Immature natural killer cell (primary cell): ENCODE measurements around the gene THOC2. TPM values are rescaled to one million over a fixed set of nuclear protein-coding genes. Genes with fewer than 3 reads are reported as not detected.
"Not testable (repeated sequence)": the region's sequence is repeated elsewhere in the genome, so short reads cannot be mapped to it uniquely, and the experiment has no call there.

ENCODE experiments used
- DNase-seq, 3 donors: peaks; one replicate each; pipeline ENCODE4 v3.0.0; 2022; ENCODE audit warnings: mixed read lengths in 1 of 3
- H3K27ac Mint-ChIP-seq, 6 donors: one replicate each; pipeline ENCODE4 v1.8.0; 2020; ENCODE audit warnings: mixed read lengths in 6 of 6, mild to moderate bottlenecking in 5 of 6, inconsistent platforms in 4 of 6, moderate library complexity in 3 of 6
- H3K27me3 Mint-ChIP-seq, 3 donors: one replicate each; pipeline ENCODE4 v1.8.0; 2020 to 2021; ENCODE audit warnings: low read depth in 3 of 3, mild to moderate bottlenecking in 3 of 3, mixed read lengths in 3 of 3, moderate library complexity in 3 of 3, inconsistent platforms in 1 of 3
- H3K36me3 Mint-ChIP-seq, 3 donors: one replicate each; pipeline ENCODE4 v1.8.0; 2020; ENCODE audit warnings: mixed read lengths in 3 of 3, inconsistent platforms in 2 of 3, mild to moderate bottlenecking in 2 of 3
- H3K4me1 Mint-ChIP-seq, 2 donors: one replicate each; pipeline ENCODE4 v1.8.0; 2020; ENCODE audit warnings: inconsistent platforms in 2 of 2, mild to moderate bottlenecking in 2 of 2, mixed read lengths in 2 of 2, moderate library complexity in 1 of 2
- H3K4me3 Mint-ChIP-seq, 5 donors: one replicate each; pipeline ENCODE4 v1.8.0; 2020; ENCODE audit warnings: mild to moderate bottlenecking in 5 of 5, mixed read lengths in 5 of 5, inconsistent platforms in 3 of 5, moderate library complexity in 3 of 5
- H3K9me3 Mint-ChIP-seq, 6 donors: one replicate each; pipeline ENCODE4 v1.8.0; 2020; ENCODE audit warnings: mild to moderate bottlenecking in 6 of 6, mixed read lengths in 6 of 6, inconsistent platforms in 4 of 6, moderate library complexity in 3 of 6
- polyA plus RNA-seq, 3 donors: library from polyadenylated mRNA; unstranded; fragments of 300-500 nt; fragmentation: Illumina TruSeq; gene quantifications; one replicate each; pipeline ENCODE4 v1.2.3, GENCODE V29; 2021

Gene THOC2
- polyA plus RNA-seq, 3 donors from 2014 or later, result 20.6 to 39.0 (median 22.2) TPM

DNA sequence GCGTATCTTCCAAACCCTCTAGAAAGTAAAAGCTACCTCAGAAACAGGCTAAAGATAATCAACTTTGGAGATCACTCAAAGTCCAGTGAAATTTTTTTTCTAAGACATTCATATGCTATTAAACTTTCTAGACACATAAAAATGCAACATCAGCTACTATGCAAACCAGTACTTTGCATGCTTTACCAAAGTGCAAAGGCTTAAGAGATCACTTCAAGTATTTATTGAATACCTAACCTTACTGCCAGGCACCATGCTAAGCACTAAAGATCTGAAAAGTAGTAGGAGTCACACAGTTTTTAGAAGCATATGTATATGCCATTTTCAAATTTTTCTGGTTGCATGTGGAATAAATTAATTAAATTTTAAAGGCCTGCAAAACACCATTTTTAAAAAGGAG lies 115.8 kb downstream of the THOC2 start:
- Mint-ChIP-seq H3K4me3 (no peak overlapping the region), H3K4me1 (no peaks in the 10 kb centered on the region), H3K9me3 (no peaks in the 10 kb centered on the region), H3K27ac (no peak overlapping the region), H3K36me3 (peaks cover 0 to 4% (median 3%) of the 10 kb centered on the region in 3 donors), H3K27me3 (peaks cover 0 to 2% (median 0%) of the 10 kb centered on the region in 3 donors)
- DNase-seq, result no peak

DNA sequence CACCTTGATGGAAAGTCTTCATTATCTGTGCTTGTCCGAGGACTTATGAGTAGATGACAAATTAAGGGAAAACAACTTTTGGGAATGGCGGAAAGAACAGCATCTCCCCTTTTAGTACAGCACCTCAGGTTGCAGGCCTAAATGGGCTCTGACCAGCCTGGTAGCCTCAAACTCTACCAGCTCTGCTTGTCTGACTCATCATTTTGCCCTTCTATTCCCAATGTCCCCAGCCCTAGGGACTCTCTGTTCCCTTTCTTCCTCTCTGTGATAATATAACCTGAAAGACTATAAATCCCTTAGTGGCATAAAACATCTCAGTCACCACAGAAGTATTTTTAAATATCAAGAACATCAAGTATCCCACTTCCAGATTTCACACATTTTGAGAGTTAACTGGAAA lies 121.9 kb downstream of the THOC2 start:
- no peaks in the 10 kb centered on the region for H3K27me3 Mint-ChIP-seq
- H3K27ac Mint-ChIP-seq, result no peak overlapping the region
- no peak overlapping the region for H3K4me3 Mint-ChIP-seq
- H3K36me3 Mint-ChIP-seq, result peaks cover 0 to 13% (median 10%) of the 10 kb centered on the region in 3 donors
- no peaks in the 10 kb centered on the region for H3K9me3 Mint-ChIP-seq
- H3K4me1 Mint-ChIP-seq, result no peaks in the 10 kb centered on the region
- no peak for DNase-seq

DNA sequence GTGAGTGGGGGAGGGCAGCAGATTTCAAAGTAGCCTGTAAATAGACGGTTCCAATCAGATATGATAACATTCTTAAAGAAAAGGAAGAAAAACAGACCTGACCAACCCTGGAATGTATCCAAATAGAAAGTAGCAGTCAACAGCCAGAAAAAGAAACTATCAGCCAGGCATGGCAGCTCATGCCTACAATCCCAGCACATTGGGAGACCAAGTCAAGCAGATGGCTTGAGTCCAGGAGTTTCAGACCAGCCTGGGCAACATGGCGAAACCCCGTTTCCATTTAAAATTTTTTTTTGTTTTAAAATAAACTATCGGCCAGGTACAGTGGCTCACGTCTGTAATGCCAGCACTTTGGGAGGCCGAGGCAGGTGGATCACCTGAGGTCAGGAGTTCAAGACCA lies 125.0 kb downstream of the THOC2 start:
- H3K27ac Mint-ChIP-seq, result no peak overlapping the region
- H3K4me1 Mint-ChIP-seq, result no peaks in the 10 kb centered on the region
- no peaks in the 10 kb centered on the region for H3K9me3 Mint-ChIP-seq
- H3K36me3 Mint-ChIP-seq, result peaks cover 10 to 21% (median 10%) of the 10 kb centered on the region in 3 donors
- H3K4me3 Mint-ChIP-seq, result no peak overlapping the region
- H3K27me3 Mint-ChIP-seq, result peaks cover 0 to 7% (median 2%) of the 10 kb centered on the region in 3 donors
- DNase-seq, result no peak

DNA sequence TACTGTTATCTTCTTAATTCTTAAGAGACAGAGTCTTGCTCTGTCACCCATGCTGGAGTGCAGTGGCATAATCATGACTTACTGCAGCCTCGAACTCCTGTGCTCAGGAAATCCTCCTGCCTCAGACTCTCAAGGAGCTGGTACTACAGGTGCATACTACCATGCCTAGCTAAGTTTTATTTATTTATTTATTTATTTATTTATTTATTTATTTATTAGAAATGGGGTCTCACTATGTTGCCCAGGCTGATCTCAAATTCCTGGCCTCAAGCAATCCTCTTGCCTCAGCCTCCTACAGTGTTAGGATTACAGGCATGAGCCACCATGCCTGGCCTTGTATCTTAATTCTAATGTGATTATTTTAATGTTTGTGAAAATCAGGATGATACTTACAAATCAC lies 125.6 kb downstream of the THOC2 start:
- H3K36me3 Mint-ChIP-seq, result peaks cover 12 to 19% (median 12%) of the 10 kb centered on the region in 3 donors
- no peak overlapping the region for H3K4me3 Mint-ChIP-seq
- no peaks in the 10 kb centered on the region for H3K4me1 Mint-ChIP-seq
- H3K27ac Mint-ChIP-seq, result no peak overlapping the region
- peaks cover 0 to under 1% (median 0%) of the 10 kb centered on the region in 6 donors for H3K9me3 Mint-ChIP-seq
- H3K27me3 Mint-ChIP-seq, result peaks cover 0 to 7% (median 2%) of the 10 kb centered on the region in 3 donors
- no peak for DNase-seq

DNA sequence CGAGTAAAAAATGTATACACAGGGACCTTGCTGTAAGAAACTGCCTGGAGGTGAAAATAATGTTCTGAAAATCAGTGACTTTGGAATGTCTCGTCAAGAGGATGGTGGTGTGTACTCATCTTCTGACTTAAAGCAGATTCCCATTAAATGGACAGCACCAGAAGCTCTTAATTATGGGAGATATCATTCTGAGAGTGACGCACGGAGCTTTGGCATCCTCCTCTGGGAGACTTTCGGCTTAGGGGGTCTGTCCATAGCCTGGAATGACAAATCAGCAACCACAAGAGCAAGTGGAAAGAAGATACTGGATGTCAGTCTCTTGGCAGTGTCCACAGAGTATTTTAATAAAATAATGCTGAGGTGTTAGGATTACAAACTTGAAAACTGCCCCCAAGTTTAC lies 129.4 kb downstream of the THOC2 start:
- Mint-ChIP-seq H3K4me3 (no peak overlapping the region), H3K4me1 (no peaks in the 10 kb centered on the region), H3K9me3 (peaks cover 0 to 1% (median 0%) of the 10 kb centered on the region in 6 donors)

DNA sequence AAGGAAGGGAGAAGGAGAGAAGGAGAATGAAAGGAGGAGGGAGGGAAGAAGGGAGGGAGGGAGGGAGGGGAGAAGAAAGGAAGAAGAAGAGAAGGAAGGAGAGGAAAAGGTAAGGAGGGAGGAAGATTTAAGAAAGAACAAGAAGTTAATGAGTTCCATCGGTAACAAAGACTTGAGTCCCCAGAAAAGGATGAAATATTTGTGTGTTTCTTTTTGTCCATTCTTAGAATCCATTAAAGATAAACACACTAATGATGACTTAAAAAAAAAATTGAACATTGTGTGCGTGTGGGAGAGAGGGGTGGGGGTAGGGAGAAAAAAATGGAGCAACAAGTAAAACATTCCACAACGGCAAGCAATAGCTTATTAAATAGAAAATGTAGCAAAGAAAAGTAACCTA lies 131.4 kb downstream of the THOC2 start:
- Mint-ChIP-seq H3K4me1 (no peaks in the 10 kb centered on the region), H3K4me3 (no peak overlapping the region), H3K27me3 (peaks cover 0 to 8% (median 6%) of the 10 kb centered on the region in 3 donors), H3K36me3 (peaks cover 6 to 14% (median 10%) of the 10 kb centered on the region in 3 donors), H3K9me3 (peaks cover 0 to 1% (median 0%) of the 10 kb centered on the region in 6 donors), H3K27ac (no peak overlapping the region)
- DNase-seq, result no peak

More for the DNA sequence above, 129.4 kb downstream of the THOC2 start:
- peaks cover 10 to 14% (median 10%) of the 10 kb centered on the region in 3 donors for H3K36me3 Mint-ChIP-seq
- H3K27ac Mint-ChIP-seq, result no peak overlapping the region
- peaks cover 0 to 8% (median 2%) of the 10 kb centered on the region in 3 donors for H3K27me3 Mint-ChIP-seq
- no peak for DNase-seq

DNA sequence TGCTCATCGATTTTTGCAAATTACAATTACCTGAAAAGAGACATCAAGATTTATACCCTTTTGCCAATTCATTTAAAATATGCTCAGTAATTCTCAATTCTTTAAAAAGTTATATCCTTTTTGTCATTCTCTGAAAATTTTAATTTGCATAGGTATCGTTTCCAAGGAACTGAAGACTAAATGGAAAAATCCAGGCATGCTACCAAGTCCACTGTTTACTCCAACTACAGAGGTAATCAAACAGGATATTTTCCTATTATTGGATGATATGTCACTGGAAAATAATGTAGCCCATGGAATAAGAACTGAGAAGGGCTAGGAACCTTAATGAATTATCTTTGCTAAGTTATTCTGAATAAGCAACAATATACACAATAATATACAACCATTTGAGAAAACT lies 132.7 kb downstream of the THOC2 start:
- Mint-ChIP-seq H3K4me3 (no peak overlapping the region), H3K4me1 (no peaks in the 10 kb centered on the region), H3K27me3 (peaks cover 0 to 8% (median 4%) of the 10 kb centered on the region in 3 donors), H3K9me3 (peaks cover 0 to 1% (median 0%) of the 10 kb centered on the region in 6 donors), H3K36me3 (peaks cover 5 to 14% (median 6%) of the 10 kb centered on the region in 3 donors), H3K27ac (no peak overlapping the region)
- DNase-seq, result no peak

DNA sequence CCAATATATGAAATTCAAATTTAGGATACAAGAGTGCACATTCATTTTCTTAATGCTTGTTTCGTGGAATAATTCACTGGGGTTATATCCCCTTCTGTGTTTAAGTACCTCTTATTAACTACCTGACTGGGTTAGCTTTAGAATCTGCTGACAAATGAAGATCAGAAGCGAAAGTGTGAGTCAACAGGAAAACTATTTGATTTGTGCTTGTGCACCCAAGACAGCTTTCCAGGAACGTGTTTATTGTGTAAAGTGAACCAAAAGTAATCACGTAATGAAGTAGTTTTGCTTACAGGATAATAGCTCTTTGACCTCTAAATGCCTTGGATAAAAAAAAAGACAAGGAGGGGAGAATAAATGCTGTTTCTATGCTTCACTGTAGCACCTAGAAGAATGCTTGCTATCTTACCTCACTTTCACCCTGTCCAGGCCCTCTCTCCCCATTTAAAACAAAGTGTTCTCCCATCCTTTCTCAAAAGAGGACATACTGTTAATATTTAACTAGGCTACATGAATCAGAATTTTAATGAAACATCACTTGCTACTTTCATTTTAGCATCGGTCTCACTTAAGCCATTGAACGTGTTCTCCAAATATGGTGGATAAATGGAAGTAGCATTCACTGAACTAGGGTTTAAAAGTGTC lies 141.9 kb downstream of the THOC2 start:
- H3K27ac Mint-ChIP-seq, result no peak overlapping the region
- no peak overlapping the region for H3K4me3 Mint-ChIP-seq
- no peaks in the 10 kb centered on the region for H3K36me3 Mint-ChIP-seq
- H3K27me3 Mint-ChIP-seq, result peaks cover 0 to 4% (median 0%) of the 10 kb centered on the region in 3 donors
- no peaks in the 10 kb centered on the region for H3K4me1 Mint-ChIP-seq
- no peaks in the 10 kb centered on the region for H3K9me3 Mint-ChIP-seq
- no peak for DNase-seq

DNA sequence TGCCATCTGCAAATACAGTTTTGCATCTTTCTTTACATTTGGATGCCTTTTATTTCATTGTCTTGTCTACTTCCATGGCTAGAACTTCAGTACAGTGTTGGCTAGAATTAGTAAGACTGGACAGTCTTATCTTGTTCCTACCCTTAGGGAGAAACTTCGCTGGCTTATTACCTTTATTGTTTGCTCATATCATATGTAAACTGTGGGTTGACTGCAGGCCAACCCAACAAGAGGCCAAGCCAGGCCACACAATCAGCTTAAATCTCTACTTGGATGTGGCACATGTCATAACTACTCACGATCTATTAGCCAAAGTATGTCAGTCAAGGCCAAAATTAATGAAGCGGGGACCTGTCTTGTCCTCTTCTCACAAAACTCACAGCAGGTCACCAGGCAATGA lies 144.1 kb downstream of the THOC2 start:
- Mint-ChIP-seq H3K36me3 (no peaks in the 10 kb centered on the region), H3K4me3 (no peak overlapping the region), H3K4me1 (no peaks in the 10 kb centered on the region), H3K9me3 (no peaks in the 10 kb centered on the region), H3K27ac (no peak overlapping the region), H3K27me3 (peaks cover 0 to 4% (median 0%) of the 10 kb centered on the region in 3 donors)
- DNase-seq, result no peak

DNA sequence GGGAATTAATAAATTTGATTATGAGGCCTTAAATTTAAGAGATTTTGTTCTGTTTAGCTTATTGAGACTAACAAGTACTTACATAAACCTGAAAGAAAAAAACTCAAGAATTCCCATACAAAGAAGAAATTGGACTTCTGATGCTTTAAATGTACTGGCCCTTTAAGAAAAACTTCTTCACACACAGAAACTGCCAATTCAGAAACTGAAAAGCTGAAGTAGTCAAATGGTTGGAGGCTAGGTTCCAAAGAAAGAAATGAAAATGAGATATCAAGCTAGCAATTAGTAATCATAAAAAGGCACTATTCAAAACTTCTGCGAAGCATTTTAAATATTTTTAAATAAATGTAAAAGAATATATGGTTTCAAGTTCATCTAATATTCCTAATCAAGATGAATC lies 151.3 kb downstream of the THOC2 start:
- Mint-ChIP-seq H3K27ac (no peak overlapping the region), H3K27me3 (peaks cover 0 to 3% (median 2%) of the 10 kb centered on the region in 3 donors), H3K9me3 (peaks cover 0 to 2% (median 0%) of the 10 kb centered on the region in 6 donors), H3K4me3 (no peak overlapping the region), H3K36me3 (no peaks in the 10 kb centered on the region), H3K4me1 (no peaks in the 10 kb centered on the region)
- no peak for DNase-seq

DNA sequence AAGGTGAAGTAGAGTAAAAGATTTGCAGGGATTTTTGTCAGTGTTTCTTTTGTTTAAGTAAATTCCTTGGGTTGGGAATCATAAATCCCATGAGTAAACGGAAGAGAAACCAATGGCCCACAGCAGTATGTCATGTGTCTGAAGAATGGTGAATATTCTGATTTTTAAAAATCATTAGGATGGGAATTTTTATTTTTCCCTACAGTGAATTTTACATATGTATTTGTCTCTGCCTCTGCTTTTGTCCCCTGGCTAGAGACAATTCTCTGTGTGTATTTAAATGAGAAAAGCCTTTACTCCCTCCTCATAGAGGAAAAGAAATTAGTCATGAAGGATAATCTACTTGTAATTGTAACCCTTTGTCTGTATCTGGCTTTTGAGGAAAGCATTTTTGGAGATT lies 152.1 kb downstream of the THOC2 start:
- DNase-seq, result no peak
- Mint-ChIP-seq H3K4me3 (no peak overlapping the region), H3K4me1 (no peaks in the 10 kb centered on the region), H3K27me3 (peaks cover 2 to 5% (median 3%) of the 10 kb centered on the region in 3 donors), H3K36me3 (no peaks in the 10 kb centered on the region), H3K9me3 (peaks cover 0 to 5% (median under 1%) of the 10 kb centered on the region in 6 donors), H3K27ac (no peak overlapping the region)

DNA sequence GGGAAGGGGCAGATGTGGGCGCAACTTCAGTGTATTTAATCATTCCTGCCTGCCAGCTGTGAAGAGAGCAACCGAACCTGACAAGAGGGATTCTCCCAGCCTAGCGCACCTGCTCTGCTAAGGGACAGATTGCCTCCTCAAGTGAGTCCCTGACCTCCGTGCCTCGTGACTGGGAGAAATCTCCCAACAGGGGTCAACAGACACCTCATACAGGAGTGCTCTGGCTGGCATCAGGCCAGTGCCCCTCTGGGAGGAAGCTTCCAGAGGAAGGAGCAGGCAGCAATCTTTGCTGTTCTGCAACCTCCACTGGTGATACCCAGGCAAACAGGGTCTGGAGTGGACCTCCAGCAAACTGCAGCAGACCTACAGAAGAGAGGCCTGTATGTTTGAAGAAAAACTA lies 158.8 kb downstream of the THOC2 start:
- not testable (repeated sequence) for H3K36me3 Mint-ChIP-seq, H3K27me3 Mint-ChIP-seq, H3K27ac Mint-ChIP-seq, H3K4me1 Mint-ChIP-seq, DNase-seq, H3K9me3 Mint-ChIP-seq, H3K4me3 Mint-ChIP-seq

DNA sequence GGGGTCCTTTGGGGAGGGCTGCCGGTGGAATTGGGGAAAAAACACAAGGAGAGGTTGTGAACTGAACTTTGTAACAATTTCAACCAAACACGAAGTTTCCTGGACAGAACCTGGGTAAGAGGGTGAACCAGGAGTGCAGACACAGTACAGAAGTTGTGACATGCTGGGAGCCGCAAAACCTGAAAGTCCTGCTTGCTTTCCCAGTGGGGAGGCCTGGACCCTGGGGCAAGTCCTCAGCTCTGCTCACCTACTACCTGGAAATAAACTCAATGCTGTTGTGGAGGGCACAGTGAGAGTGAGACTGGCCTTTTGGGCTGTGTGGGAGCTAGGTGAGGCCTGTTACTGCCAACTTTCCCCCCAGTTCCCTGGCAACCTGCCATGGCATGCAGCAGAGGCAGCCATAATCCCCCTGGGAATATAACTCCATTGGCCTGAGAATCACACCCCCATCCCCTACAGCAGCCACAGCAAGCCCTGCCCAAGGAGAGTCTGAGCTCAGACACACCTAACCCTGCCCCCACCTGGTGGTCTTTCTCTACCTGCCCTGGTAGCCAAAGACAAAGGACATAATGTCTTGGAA lies 162.8 kb downstream of the THOC2 start:
- Mint-ChIP-seq H3K36me3 (peaks cover 0 to 3% (median 0%) of the 10 kb centered on the region in 3 donors), H3K27ac (no peak overlapping the region), H3K27me3 (peaks cover 2 to 10% (median 4%) of the 10 kb centered on the region in 3 donors), H3K4me1 (no peaks in the 10 kb centered on the region), H3K4me3 (no peak overlapping the region), H3K9me3 (peaks cover 0 to 4% (median 0%) of the 10 kb centered on the region in 6 donors)
- no peak for DNase-seq

DNA sequence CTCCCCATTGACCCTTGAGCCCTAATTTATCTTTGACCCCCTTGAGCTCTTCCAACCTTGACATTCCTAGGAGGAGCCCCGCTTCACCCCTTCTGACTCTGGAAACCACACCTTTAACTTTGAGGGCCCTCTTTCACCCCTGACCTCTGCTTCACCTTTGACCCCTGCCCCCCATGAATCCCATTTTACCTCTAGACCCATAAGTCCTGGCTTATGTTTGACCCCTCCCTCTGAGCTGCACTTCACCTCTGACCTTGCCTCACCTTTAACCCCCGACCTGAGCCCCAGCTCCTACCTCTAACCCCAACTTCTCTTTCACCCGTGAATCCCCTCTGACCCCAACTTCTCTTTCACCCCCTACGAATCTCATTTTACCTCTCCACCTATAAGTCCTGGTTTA lies 169.7 kb downstream of the THOC2 start:
- Mint-ChIP-seq H3K27me3 (peaks cover 0 to 5% (median 2%) of the 10 kb centered on the region in 3 donors), H3K36me3 (no peaks in the 10 kb centered on the region), H3K4me1 (no peaks in the 10 kb centered on the region), H3K9me3 (no peaks in the 10 kb centered on the region), H3K27ac (no peak overlapping the region), H3K4me3 (no peak overlapping the region)
- DNase-seq, result no peak
